ENCODE measurements around the gene ZNF580. TPM values are rescaled to one million over a fixed set of nuclear protein-coding genes. Genes with fewer than 3 reads are reported as not detected.
A peak's percentile ranks its signal among the peaks of the same experiment; 100 is the strongest.

Gene ZNF580
- total RNA-seq, 4 donors from 2014 or later: 11.4 to 20.5 (median 13.8) TPM

DNA sequence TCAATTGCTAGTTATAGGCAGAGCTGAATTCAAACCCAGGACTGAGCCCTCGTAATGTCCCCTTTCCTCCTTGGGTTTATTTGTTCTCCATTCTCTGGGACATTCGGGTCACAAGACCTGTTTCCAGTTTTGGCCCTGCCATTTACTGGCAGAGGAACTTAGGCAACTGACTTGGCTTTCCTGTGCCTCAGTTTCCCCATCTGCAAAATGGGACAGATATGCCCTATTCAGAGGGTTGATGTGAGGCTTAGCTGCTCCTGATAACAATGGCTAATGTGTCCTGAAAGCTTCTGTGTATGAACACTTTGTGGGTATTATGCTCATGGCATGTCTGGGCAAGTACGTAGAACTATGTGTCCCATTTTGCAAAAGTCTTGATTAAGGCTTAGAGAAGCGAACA is 39.7 kb upstream of the ZNF580 start:
- TF ChIP-seq, protein P1, sequence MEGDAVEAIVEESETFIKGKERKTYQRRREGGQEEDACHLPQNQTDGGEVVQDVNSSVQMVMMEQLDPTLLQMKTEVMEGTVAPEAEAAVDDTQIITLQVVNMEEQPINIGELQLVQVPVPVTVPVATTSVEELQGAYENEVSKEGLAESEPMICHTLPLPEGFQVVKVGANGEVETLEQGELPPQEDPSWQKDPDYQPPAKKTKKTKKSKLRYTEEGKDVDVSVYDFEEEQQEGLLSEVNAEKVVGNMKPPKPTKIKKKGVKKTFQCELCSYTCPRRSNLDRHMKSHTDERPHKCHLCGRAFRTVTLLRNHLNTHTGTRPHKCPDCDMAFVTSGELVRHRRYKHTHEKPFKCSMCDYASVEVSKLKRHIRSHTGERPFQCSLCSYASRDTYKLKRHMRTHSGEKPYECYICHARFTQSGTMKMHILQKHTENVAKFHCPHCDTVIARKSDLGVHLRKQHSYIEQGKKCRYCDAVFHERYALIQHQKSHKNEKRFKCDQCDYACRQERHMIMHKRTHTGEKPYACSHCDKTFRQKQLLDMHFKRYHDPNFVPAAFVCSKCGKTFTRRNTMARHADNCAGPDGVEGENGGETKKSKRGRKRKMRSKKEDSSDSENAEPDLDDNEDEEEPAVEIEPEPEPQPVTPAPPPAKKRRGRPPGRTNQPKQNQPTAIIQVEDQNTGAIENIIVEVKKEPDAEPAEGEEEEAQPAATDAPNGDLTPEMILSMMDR (IDR thresholded peaks at IDR 0.05): no peak
- ATAC-seq (ENCODE audit: low FRiP score) (no peak), DNase-seq (ENCODE audit: low spot score) (no peak)

DNA sequence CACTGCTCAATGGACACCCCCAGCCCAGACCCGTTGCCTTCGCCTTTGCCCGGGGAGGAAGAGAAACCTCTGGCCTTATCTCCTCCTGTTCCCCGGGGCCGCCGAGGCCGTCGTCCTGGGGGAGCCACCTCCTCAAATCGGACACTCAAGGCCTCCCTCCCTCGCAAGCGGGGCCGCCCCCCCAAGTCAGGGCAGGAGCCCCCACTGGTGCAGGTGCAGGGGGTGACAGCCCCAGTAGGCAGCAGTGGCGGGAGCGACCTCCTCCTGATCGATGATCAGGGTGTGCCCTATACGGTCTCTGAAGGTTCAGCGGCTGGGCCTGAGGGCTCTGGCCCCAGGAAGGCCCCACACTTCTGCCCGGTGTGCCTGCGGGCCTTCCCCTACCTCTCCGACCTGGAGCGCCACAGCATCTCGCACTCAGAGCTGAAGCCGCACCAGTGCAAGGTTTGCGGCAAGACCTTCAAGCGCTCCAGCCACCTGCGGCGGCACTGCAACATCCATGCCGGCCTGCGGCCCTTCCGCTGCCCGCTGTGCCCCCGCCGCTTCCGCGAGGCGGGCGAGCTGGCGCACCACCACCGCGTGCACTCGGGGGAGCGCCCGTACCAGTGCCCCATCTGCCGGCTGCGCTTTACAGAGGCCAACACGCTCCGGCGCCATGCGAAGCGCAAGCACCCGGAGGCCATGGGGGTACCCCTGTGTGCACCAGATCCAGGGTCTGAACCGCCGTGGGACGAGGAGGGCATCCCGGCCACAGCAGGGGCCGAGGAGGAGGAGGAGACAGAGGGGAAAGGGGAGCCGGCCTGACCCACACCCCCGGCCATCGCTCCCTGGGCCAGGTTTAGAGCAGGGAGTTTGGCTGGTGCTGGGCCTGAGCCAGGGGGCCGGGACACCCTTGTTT is 38.4 kb upstream of the ZNF580 start:
- DNase-seq (ENCODE audit: low spot score) (no peak), ATAC-seq (ENCODE audit: low FRiP score) (no peak)
- TF ChIP-seq, protein P1 (IDR thresholded peaks at IDR 0.05): no peak

DNA sequence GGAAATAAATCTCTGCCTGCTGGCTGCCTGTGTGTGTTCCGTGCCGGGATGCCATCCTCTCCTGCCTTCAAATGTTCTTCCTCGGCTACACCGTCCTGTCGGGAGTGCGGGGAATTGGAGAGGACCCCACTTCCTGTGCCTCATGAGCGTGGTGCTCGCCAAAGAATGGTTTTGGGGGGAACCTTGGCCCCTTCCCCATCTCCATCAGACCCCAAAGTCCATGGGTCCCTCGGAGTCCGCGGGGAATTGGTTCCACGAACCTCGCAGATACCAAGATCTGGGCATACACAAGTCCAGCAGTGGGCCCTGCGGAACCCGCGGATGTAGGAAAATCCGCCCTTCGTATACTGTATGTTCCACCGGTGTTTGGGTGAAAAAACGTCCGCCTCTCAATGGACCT is 37.7 kb upstream of the ZNF580 start:
- TF ChIP-seq, protein P1 (IDR thresholded peaks at IDR 0.05): no peak
- ATAC-seq (ENCODE audit: low FRiP score) (no peak), DNase-seq (ENCODE audit: low spot score) (no peak)

DNA sequence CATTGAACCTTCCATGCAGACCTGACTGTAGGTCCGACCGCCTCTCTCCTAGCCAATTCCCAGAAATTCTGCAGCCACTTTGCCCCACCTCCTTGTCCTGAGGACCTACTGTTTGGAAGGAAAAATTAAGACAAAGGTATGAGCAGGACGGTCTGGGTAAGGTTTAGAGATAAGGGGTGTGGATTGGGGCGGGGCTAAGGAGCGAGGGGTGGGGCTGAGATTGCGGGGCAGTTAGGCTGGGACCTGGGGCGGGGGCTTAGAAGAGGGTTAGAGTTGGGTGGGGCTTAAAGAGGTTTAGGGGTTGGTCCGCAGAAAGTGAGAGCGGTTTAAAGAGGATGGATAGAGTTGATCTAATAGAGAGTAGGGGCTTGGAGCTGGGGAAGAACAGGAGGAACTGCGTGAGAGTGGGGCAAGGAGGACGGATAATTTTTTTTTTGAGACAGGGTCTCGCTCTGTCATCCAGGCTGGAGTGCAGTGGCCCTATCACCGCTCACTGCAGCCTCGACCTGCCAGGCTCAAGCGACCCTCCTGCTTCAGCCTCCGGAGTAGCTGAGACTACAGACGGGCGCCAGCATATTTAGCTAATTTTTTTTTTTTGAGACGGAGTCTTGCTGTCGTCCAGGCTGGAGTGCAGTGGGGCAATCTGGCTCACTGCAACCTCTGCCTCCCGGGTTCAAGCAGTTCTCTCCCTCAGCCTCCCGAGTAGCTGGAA is 37.1 kb upstream of the ZNF580 start:
- ATAC-seq (ENCODE audit: low FRiP score): no peak
- no peak for DNase-seq (ENCODE audit: low spot score)
- TF ChIP-seq, protein P1 (IDR thresholded peaks at IDR 0.05): no peak

DNA sequence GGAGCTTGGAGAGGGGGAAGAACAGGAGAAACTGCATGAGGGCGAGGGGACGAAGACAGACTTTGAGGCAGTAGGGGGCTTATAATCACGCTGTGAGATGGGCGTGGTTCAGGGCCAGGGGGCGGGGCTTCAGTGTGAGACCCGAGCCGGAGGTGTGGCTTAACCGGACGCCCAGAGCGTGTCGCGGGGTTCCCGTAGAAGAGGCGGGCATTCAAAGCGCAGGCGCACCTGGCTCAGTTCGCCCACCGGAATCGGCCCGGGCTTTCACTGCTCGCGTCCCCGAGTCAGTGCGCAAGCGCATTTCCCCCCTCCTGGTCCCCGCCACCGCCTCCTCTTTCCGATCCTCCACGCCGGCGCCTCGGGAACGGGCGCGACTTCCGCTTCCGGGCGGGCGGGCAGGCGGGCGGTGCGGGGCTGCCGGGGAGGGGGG is 35.6 kb upstream of the ZNF580 start:
- DNase-seq (ENCODE audit: low spot score) (peak; percentile 93), ATAC-seq (ENCODE audit: low FRiP score) (peak; percentile 84)
- TF ChIP-seq, protein P1 (IDR thresholded peaks at IDR 0.05): no peak

DNA sequence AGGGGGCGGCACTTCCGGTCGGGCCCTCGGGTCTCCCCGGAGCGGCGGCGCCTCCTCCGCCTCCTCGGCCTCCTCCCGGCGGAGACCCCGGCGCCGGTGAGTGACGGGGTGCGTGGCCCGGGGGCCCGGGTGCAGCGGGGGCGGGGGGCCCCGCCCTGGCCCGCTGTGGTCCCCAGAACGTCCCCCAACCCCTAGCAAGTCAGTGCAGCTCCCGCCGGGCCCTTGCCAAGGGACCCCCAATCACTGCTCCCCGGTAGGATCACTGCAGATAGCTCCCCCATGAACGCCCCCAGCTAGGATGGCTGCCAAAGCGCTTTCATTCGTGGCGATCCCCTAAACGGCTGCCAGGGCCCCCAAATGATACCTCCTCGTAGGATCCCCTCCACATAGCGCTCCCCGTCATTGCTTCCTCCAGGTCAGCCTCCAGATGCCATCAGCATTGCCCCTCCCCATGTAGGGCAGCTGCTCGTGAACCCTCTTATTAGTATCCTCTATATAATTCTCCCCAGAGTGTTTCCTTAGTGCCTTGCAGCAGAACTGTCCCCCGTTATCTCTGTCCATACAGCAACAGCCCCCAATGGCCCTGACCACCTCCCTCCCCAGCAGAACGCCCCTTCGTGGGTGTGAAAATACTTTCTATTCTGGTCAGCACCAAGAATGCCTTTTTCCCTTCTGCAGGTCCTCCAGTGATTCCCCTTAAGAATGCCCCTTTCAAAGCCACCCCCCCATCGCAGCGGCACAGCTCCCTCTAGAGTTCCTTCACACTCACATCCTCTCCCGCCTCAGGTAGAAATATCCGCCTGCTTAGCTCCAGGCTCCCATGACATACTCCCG is 34.9 kb upstream of the ZNF580 start, which contains the start of gene ZNF865:
TSS of gene ZNF865 (plus strand) at position 11 of the 834 bp plus-strand sequence. CDS start 7,972 bp downstream, outside the sequence.
- peak; percentile 35 for DNase-seq (ENCODE audit: low spot score)
- TF ChIP-seq, protein P1 (IDR thresholded peaks at IDR 0.05): no peak

More for the DNA sequence above, 34.9 kb upstream of the ZNF580 start, which contains the start of gene ZNF865:
- peak; percentile 60 for ATAC-seq (ENCODE audit: low FRiP score)
